GM12872 (cell line): ENCODE results near the gene HMGCS2.

Source experiments
- TF ChIP-seq, protein P1 (sequence below): IDR thresholded peaks from 3 replicates; pipeline ENCODE4 v1.5.1; 2011; ENCODE audit warnings: low read depth, mild to moderate bottlenecking, low read length, moderate library complexity; ENCODE audit not compliant: insufficient read depth

HMGCS2 gene

DNA sequence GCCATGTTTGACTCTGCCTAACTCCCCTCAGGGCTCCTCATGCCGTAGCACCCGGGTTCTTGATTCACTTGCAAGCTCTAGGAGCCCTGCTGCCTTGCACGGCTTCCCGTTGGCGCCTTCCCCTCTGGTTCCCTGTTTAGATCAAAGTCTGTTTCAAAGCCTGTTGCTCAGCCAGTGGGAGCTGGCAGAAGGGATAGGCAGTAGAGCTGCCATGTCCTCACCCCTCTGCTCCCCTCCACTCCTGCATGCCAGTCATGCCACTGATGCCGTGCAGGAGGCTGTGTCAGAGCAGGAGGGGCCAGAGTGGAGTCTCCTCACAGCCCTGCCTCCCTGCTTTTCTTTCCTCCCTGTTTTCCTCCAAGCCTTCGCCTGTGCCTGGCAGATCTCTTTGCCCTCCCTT, 26.5 kb downstream of the HMGCS2 start:
- TF ChIP-seq, protein P1, sequence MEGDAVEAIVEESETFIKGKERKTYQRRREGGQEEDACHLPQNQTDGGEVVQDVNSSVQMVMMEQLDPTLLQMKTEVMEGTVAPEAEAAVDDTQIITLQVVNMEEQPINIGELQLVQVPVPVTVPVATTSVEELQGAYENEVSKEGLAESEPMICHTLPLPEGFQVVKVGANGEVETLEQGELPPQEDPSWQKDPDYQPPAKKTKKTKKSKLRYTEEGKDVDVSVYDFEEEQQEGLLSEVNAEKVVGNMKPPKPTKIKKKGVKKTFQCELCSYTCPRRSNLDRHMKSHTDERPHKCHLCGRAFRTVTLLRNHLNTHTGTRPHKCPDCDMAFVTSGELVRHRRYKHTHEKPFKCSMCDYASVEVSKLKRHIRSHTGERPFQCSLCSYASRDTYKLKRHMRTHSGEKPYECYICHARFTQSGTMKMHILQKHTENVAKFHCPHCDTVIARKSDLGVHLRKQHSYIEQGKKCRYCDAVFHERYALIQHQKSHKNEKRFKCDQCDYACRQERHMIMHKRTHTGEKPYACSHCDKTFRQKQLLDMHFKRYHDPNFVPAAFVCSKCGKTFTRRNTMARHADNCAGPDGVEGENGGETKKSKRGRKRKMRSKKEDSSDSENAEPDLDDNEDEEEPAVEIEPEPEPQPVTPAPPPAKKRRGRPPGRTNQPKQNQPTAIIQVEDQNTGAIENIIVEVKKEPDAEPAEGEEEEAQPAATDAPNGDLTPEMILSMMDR: no peak

DNA sequence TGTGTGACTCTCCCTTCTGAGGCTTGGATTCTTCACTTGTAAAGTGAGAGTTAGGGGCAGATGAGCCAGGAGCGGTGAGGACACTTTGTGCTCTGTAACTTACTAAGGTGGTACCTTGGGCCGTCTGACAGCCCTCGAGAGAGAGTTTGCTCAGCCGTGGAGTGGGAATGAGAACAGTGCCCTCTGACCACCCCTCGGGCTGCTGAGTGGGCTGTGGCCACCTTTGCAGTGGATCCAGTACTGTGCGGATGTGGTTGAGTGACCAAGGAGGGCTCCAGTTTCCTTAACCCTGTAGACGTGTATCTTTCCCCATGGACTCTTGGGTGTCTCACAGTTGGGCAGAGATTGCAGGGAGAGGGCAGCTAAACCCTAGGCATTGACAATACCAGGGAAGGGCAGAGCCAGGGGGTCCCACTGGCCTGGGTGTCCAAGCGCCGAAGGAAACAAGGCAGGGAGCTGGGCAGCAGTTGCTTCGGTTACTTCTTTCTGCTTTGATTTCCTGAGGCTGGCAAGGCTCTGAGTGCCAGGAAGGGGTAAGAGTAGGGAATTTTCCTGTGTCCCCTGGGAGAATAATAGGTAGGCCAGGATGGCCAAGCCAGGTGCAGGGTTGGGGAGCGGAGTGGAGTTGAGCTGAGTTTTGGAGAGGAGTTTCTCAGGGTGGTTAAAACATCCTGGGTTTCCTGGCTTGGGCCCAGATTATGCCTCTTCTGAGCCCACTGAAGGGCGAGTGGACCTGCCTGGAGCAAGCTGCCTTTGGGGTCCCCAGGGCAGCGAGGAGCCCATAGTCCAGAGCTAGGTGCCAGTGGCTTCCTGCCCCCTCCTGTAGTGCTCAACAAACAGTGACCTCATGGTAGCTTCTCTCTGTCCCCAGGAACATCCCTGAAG, 27.6 kb downstream of the HMGCS2 start:
- TF ChIP-seq, protein P1: no peak

DNA sequence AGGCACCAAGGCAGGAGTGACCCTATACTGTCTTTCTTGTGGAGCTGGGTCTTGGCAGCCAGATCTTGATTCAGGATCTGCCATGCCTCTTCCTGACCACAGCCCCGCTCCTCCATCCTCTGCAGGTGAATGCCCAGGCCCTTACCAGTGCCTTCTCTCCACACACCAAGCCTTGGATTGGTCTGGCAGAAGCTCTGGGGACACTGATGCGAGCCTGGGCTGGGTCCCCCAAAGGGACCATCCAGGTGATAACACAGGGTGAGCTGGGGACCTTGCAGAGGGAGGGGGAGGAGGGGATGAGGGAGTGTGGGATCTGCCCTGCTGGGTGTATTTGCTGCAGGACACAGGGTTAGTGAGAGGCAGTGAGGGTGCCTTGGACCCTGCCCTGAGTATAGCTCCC, 28.4 kb downstream of the HMGCS2 start:
- TF ChIP-seq, protein P1: no peak

DNA sequence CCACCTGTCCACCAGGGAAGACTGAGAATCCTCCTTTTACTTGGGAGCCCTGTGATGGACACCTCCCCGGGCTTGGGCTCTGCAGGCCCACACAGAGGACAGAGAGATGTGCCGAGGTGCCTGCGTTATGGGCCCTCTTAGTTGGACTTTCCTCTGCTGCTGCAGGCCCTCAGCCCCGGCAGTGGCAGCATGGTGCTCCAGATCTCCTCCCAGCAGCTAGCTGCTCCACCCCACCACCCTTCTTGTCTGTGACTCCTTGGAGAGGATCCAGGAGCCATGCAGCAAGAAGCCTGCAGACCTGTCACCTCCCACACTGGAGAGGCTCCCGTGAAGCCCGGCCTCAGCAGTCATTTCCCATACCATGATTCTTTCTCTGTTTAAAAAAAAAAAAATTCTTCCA, 29.6 kb downstream of the HMGCS2 start:
- TF ChIP-seq, protein P1: no peak

DNA sequence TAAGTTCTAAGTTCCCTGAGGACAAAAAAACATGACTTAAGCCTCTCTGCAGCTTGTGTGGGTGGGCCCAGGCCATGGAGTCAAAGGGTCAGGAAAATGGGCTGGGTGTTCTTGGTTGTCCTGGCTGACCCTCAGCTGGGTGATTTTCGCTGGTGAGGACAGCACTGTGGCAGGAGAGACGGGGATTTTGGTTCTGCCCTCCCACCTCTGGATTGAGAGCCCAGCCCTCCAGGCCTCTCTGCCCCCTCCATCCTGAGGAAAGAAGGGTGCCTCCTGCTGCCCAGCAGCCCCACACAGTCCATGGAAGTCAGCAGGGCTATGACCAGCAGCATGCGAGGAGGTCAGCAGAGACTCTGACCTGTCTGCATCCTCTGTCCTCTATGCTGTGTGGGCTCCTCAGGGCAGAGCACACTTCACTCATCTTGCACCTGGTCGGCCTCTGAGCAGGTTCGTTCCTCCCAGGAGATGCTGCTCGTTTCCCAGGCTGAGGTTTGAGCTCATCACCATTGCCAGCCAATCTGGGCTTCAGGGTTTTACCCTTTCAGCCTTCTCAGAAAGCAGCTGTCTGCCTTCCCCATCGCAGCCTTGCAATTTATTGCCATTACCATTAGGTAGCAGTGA, 30.5 kb downstream of the HMGCS2 start:
- TF ChIP-seq, protein P1: no peak

DNA sequence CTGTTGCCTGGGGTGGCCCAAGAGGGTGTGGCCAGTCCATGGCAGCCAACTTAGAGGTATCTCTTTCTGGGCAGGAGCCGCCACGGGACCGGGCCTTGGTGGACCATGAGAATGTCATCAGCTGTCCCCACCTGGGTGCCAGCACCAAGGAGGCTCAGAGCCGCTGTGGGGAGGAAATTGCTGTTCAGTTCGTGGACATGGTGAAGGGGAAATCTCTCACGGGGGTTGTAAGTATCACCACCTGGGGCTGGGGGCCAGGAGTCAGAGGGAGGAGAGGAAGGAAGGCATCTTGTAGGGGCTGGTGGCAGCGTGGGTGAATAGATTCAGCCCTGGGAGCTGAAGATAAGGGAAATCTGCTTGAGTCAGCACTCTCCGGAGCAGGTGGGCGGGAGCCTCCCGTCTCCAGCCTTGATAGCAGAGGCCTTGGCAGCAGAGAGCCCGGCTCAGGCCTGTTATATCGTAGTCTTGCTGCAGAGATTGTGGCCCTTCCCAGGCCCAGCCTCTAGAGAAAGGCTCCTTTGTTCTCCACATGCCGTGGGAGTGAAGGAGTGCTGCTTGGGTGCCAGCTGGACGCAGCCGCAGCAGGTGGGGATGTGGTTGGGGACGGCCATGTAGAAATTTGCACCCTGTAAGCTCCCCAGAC, 31.5 kb downstream of the HMGCS2 start:
- TF ChIP-seq, protein P1: no peak

DNA sequence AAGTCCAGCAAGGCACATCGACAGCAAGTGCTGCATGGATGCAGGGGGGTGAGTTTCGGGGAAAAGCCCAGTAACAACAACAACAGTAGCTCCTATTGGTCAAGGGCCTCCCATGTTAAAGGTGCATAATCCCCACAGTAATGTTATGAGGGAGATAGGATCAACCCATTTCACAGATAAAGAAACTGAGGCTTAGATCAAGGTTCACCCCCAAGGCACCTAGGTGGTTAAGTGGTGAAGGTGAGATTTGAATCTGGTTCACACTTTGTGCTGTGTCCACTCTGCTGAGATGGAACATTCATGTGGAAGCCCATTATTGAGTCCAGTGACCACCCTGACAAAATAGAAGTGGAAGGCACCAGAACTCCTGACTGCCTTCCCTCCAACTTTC, 32.1 kb downstream of the HMGCS2 start:
- TF ChIP-seq, protein P1: no peak
